ENCODE results near the gene MSL1.

Gene MSL1

DNA sequence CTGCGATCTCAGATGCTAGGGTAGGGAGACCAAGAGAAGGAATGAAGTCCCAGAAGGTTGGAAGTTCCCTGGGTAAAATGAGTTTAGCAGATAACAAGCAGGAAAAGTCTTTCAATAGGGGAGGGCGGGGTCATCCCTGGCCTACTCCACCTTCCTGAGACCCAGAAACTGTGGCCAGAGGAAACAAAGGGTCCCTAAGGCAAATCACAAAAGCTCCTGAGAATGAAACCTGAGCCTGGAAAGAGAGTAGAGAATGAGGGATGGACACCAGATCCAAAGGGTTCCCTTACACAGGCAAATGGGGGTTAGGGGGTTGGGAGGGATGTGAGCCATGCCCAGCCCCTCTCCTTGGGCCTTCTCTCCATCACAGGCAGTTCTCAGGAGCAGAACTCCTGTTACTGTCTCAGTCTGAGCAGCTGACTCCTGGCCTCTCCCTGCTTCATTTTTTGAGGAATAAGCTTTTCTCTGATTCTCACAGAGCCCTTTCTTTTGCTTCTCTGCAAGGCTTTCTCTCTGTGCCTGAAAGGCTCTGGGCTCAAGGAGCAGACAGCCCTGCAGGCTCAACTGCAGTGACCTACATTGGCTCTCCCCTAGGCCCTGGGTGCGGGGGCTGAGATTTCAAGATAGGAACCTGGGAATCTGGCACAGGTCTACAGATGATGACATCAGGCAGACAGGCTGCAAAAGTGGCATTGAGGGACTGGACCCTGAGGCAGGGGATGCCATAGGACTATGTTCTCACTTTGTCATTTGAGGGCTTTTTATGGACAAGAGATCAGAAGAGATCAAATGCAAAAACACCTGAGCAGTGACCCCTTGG, 11.5 kb upstream of the MSL1 start:
- H3K36me3 ChIP-seq (ENCODE audit: insufficient read depth, low read length) = no peaks in the 10 kb centered on the region
- H3K4me3 ChIP-seq (ENCODE audit: low read length) = no peak overlapping the region
- no peaks in the 10 kb centered on the region for H3K9me3 ChIP-seq (replicated peaks; ENCODE audit: low read length)
- H3K4me2 ChIP-seq (ENCODE audit: low read length) = peak overlapping the region; percentile 75
- no peaks in the 10 kb centered on the region for H3K27me3 ChIP-seq (ENCODE audit: control insufficient read depth, insufficient read depth, low read length)
- H3K4me1 ChIP-seq (ENCODE audit: control insufficient read depth, insufficient read depth, low read length) = peaks cover 91% of the 10 kb centered on the region
- peak overlapping the region; percentile 34 for H3K9ac ChIP-seq (ENCODE audit: low read depth, low read length)

GRCh38 chr17:40111221-40112128, 10.3 kb upstream of the MSL1 start:
- Histone ChIP-seq H3K4me1 (ENCODE audit: control insufficient read depth, insufficient read depth, low read length) (peaks cover 79% of the 10 kb centered on the region), H3K4me3 (ENCODE audit: low read length) (peak overlapping the region; percentile 37), H3K9ac (ENCODE audit: low read depth, low read length) (peak overlapping the region; percentile 34), H3K4me2 (ENCODE audit: low read length) (peak overlapping the region; percentile 75), H3K9me3 (replicated peaks; ENCODE audit: low read length) (no peaks in the 10 kb centered on the region), H3K27me3 (ENCODE audit: control insufficient read depth, insufficient read depth, low read length) (no peaks in the 10 kb centered on the region), H3K36me3 (ENCODE audit: insufficient read depth, low read length) (no peaks in the 10 kb centered on the region)

GRCh38 chr17:40112191-40112711, 9.5 kb upstream of the MSL1 start:
- H3K4me3 ChIP-seq (ENCODE audit: low read length) = no peak overlapping the region
- H3K4me1 ChIP-seq (ENCODE audit: control insufficient read depth, insufficient read depth, low read length) = peaks cover 71% of the 10 kb centered on the region

GRCh38 chr17:40112718-40113109, 9.1 kb upstream of the MSL1 start:
- Histone ChIP-seq H3K9me3 (replicated peaks; ENCODE audit: low read length) (no peaks in the 10 kb centered on the region), H3K4me2 (ENCODE audit: low read length) (peak overlapping the region; percentile 78), H3K4me3 (ENCODE audit: low read length) (peak overlapping the region; percentile 3), H3K27me3 (ENCODE audit: control insufficient read depth, insufficient read depth, low read length) (no peaks in the 10 kb centered on the region), H3K9ac (ENCODE audit: low read depth, low read length) (peak overlapping the region; percentile 42), H3K4me1 (ENCODE audit: control insufficient read depth, insufficient read depth, low read length) (peaks cover 66% of the 10 kb centered on the region), H3K36me3 (ENCODE audit: insufficient read depth, low read length) (no peaks in the 10 kb centered on the region)

More at GRCh38 chr17:40112191-40112711, 9.5 kb upstream of the MSL1 start:
- no peaks in the 10 kb centered on the region for H3K27me3 ChIP-seq (ENCODE audit: control insufficient read depth, insufficient read depth, low read length)
- H3K9ac ChIP-seq (ENCODE audit: low read depth, low read length) = peak overlapping the region; percentile 42
- no peaks in the 10 kb centered on the region for H3K9me3 ChIP-seq (replicated peaks; ENCODE audit: low read length)
- no peaks in the 10 kb centered on the region for H3K36me3 ChIP-seq (ENCODE audit: insufficient read depth, low read length)
- H3K4me2 ChIP-seq (ENCODE audit: low read length) = peak overlapping the region; percentile 78

DNA sequence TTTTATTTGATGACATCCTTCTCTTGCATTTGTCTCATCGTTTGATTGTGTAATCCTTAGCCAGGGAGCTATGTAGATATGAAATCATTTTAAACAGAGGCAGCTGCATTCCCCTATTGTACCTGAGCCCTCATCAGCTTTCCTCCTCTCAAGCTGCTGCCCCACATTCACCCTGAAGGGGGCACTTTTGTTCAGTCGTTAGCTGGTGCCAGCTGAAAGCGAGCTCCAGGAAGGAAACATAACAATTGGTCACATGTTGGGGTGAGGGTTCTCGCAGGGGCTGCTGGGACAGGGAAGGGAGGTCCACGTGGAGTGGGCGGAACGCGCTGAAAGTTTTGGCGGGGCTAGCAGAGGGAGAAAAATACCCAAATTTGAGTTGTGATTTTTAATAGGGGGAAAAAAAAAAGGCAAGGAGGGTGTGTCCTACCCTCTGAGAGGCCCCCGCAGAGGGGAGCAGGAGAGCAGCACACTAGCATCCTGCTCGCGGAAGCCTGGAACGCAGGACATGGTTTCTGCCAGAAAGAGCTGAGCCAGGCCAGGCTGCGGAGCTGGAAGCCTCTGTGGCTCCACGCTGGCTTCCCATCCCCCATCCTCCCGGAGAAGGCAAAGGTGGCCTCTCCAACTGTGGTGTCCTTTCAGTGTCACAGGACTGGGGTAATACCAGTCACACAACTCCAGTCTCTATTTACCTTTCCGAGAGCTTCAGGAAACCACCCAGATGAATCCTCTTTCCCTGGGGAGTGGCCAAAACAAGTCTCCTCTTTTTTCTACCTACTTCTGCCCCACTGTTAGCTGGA, 8.5 kb upstream of the MSL1 start:
- Histone ChIP-seq H3K9ac (ENCODE audit: low read depth, low read length) (peak overlapping the region; percentile 74), H3K27me3 (ENCODE audit: control insufficient read depth, insufficient read depth, low read length) (no peaks in the 10 kb centered on the region), H3K4me1 (ENCODE audit: control insufficient read depth, insufficient read depth, low read length) (peaks cover 61% of the 10 kb centered on the region), H3K4me2 (ENCODE audit: low read length) (peak overlapping the region; percentile 78), H3K36me3 (ENCODE audit: insufficient read depth, low read length) (no peaks in the 10 kb centered on the region), H3K9me3 (replicated peaks; ENCODE audit: low read length) (no peaks in the 10 kb centered on the region), H3K4me3 (ENCODE audit: low read length) (peak overlapping the region; percentile 63)

DNA sequence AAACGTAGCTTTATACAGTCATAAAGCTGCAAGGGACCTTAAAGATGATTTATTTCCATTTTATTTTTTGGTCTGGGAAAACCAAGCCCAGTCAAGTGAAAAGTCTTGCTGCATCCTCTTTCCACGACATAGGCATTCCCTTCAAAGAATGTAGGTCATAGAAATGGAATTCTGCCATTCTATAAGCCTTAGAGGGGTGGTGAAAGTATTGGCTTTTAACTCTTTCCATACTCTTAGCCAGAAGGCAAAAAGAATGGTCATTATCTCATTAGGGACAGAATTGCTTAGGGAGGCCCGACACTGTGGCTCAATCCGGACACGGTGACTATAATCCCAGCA, 7.9 kb upstream of the MSL1 start:
- Histone ChIP-seq H3K9ac (ENCODE audit: low read depth, low read length) (peak overlapping the region; percentile 74), H3K4me2 (ENCODE audit: low read length) (peak overlapping the region; percentile 78), H3K4me1 (ENCODE audit: control insufficient read depth, insufficient read depth, low read length) (peaks cover 55% of the 10 kb centered on the region), H3K9me3 (replicated peaks; ENCODE audit: low read length) (no peaks in the 10 kb centered on the region), H3K27me3 (ENCODE audit: control insufficient read depth, insufficient read depth, low read length) (no peaks in the 10 kb centered on the region), H3K4me3 (ENCODE audit: low read length) (peak overlapping the region; percentile 63), H3K36me3 (ENCODE audit: insufficient read depth, low read length) (no peaks in the 10 kb centered on the region)

GRCh38 chr17:40115101-40115436, 6.7 kb upstream of the MSL1 start:
- Histone ChIP-seq H3K9me3 (replicated peaks; ENCODE audit: low read length) (no peaks in the 10 kb centered on the region), H3K4me1 (ENCODE audit: control insufficient read depth, insufficient read depth, low read length) (peaks cover 50% of the 10 kb centered on the region), H3K4me2 (ENCODE audit: low read length) (peak overlapping the region; percentile 39), H3K36me3 (ENCODE audit: insufficient read depth, low read length) (no peaks in the 10 kb centered on the region), H3K27me3 (ENCODE audit: control insufficient read depth, insufficient read depth, low read length) (no peaks in the 10 kb centered on the region), H3K9ac (ENCODE audit: low read depth, low read length) (no peak overlapping the region), H3K4me3 (ENCODE audit: low read length) (no peak overlapping the region)

GRCh38 chr17:40122136-40122998, 596 bp downstream of the MSL1 start:
- H3K4me2 ChIP-seq (ENCODE audit: low read length) = peak overlapping the region; percentile 86
- peaks cover 18% of the 10 kb centered on the region for H3K4me1 ChIP-seq (ENCODE audit: control insufficient read depth, insufficient read depth, low read length)
- H3K36me3 ChIP-seq (ENCODE audit: insufficient read depth, low read length) = peaks cover 15% of the 10 kb centered on the region
- H3K9ac ChIP-seq (ENCODE audit: low read depth, low read length) = peak overlapping the region; percentile 90
- H3K4me3 ChIP-seq (ENCODE audit: low read length) = peak overlapping the region; percentile 84
- H3K9me3 ChIP-seq (replicated peaks; ENCODE audit: low read length) = no peaks in the 10 kb centered on the region
- no peaks in the 10 kb centered on the region for H3K27me3 ChIP-seq (ENCODE audit: control insufficient read depth, insufficient read depth, low read length)

GRCh38 chr17:40122999-40123810, 1.4 kb downstream of the MSL1 start:
- H3K4me3 ChIP-seq (ENCODE audit: low read length) = peak overlapping the region; percentile 84
- peak overlapping the region; percentile 90 for H3K9ac ChIP-seq (ENCODE audit: low read depth, low read length)
- peaks cover 18% of the 10 kb centered on the region for H3K36me3 ChIP-seq (ENCODE audit: insufficient read depth, low read length)
- no peaks in the 10 kb centered on the region for H3K27me3 ChIP-seq (ENCODE audit: control insufficient read depth, insufficient read depth, low read length)
- H3K9me3 ChIP-seq (replicated peaks; ENCODE audit: low read length) = no peaks in the 10 kb centered on the region
- H3K4me1 ChIP-seq (ENCODE audit: control insufficient read depth, insufficient read depth, low read length) = peaks cover 18% of the 10 kb centered on the region
- peak overlapping the region; percentile 86 for H3K4me2 ChIP-seq (ENCODE audit: low read length)

DNA sequence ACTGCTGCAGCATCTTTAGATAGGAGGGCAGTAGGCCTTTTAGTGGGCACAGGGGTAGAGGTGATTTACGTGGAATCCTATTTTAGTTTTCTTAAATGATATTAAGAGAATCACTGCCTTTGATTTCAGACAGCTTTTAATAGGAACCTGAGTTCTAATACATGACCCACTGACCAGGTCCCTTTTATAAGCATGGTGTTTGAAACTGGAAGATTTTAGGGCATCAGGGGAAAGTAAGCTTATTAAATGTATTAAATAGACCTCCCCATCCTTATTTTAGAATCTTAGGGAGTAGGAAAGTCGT, 2.0 kb downstream of the MSL1 start:
- H3K36me3 ChIP-seq (ENCODE audit: insufficient read depth, low read length) = peaks cover 19% of the 10 kb centered on the region

More for the DNA sequence above, 2.0 kb downstream of the MSL1 start:
- Histone ChIP-seq H3K27me3 (ENCODE audit: control insufficient read depth, insufficient read depth, low read length) (no peaks in the 10 kb centered on the region), H3K9ac (ENCODE audit: low read depth, low read length) (peak overlapping the region; percentile 90), H3K4me2 (ENCODE audit: low read length) (peak overlapping the region; percentile 86), H3K9me3 (replicated peaks; ENCODE audit: low read length) (no peaks in the 10 kb centered on the region), H3K4me1 (ENCODE audit: control insufficient read depth, insufficient read depth, low read length) (peaks cover 18% of the 10 kb centered on the region), H3K4me3 (ENCODE audit: low read length) (peak overlapping the region; percentile 84)
